Measurements from ENCODE around the gene ABCA2. TPM values are rescaled to one million over a fixed set of nuclear protein-coding genes. Genes with fewer than 3 reads are reported as not detected.
"Not testable (repeated sequence)": the region's sequence is repeated elsewhere in the genome, so short reads cannot be mapped to it uniquely, and the experiment has no call there.

ABCA2 gene
- total RNA-seq, 1 donor from 2014 or later = 33.8 TPM

DNA sequence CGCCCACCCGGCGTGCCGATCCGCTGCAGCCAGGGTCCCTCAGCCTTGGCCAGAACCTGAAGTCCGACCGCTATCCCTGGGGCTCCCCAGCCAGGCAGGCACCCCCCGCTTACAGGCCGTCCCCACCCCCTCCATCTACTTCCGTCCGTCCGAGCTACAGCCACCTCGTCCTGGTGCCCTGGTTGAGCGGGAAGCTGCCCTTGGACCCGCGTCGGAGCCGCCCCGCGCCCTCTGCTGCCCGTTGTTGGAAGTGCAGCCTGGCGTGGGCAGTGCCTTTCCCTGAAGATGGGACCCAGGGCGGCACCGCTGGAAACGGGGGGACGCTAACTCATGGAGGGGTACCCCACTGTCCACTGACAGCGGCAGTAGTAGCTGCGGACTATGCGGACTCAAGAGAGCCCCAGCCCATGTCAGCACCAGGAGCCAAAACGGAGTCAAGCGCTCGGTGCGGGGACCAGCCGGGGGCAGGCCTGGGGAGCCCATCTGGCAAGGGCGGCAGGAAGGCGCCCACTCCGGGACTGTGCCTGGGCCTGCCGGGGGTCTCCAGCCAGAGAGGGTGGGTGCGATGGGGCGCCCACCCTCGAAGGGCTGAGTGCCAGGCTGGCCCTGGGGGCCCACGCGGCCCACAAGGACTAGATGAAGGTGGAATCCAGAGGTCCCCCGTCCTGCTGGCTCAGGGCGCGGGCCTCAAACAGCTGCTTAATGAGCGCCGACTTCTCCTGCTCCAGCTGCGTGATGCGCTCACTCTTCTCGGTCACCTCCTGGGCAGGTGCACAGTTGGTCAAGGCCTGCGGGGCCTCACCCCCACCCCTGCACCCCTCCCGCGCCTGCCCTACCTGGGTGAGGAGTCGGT is 36.2 kb upstream of the ABCA2 start:
- intact Hi-C loops (cut with micrococcal nuclease) = no loop called here
- DNase-seq = peak; percentile 88
- peak; percentile 72 for ATAC-seq

- intact Hi-C loops (cut with micrococcal nuclease) = no loop called here
- ATAC-seq (no peak), DNase-seq (no peak)
Measured at GRCh38 chr9:137063311-137064026, 35.4 kb upstream of the ABCA2 start.

GRCh38 chr9:137062798-137063197 is 34.8 kb upstream of the ABCA2 start:
- ATAC-seq; DNase-seq; intact Hi-C loops (cut with micrococcal nuclease): not testable (repeated sequence)

GRCh38 chr9:137062384-137062783 is 34.3 kb upstream of the ABCA2 start:
- intact Hi-C loops (cut with micrococcal nuclease) = no loop called here
- DNase-seq = no peak
- no peak for ATAC-seq

- DNase-seq (no peak), ATAC-seq (no peak)
- intact Hi-C loops (cut with micrococcal nuclease) = no loop called here
Measured at GRCh38 chr9:137058521-137059234, 30.6 kb upstream of the ABCA2 start.

DNA sequence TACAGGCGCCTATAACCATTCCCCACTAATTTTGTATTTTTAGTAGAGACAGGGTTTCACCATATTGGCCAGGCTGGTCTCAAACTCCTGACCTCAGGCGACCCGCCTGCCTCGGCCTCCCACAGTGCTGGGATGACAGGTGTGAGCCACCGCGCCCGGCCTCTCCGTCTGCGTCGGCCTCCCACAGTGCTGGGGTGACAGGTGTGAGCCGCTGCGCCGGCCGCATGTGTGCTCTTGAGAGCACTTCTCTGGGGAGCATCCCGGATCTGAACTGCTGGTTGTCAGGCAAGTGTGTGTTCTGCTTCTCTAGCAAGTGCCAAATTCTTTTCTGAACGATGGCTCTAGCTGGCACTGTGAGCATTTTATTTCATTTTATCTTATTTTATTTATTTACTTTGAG is 29.5 kb upstream of the ABCA2 start:
- DNase-seq = no peak
- ATAC-seq = no peak
- intact Hi-C loops (cut with micrococcal nuclease) = no loop called here

GRCh38 chr9:137056739-137057415 is 28.8 kb upstream of the ABCA2 start:
- intact Hi-C loops (cut with micrococcal nuclease) = no loop called here
- ATAC-seq = no peak

GRCh38 chr9:137055385-137056364 is 27.6 kb upstream of the ABCA2 start:
- intact Hi-C loops (cut with micrococcal nuclease) = no loop called here
- peak; percentile 93 for ATAC-seq
- peak; percentile 96 for DNase-seq

More at GRCh38 chr9:137056739-137057415, 28.8 kb upstream of the ABCA2 start:
- DNase-seq = no peak

DNA sequence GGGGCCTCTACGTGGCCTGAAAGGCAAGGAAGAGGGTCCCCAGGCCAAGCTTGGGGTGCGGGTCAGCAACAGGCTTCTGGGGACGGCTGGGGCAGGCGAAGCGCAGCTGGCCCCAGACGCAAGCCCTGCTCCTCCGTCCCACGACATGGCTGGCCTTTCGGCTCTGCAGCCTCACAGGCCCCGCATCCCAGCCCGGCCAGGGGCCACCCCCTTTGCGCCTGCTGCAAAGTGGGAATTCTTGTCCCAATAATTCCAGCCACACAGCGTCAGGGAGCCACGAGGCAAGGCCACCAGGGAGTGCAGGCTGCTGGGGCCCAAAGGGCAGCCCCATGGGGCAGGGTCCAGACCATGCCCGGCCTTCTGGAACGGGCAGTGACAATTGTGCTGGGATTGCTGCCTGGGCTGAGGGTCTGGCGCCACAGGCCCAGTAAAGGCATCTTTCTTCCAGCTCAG is 26.9 kb upstream of the ABCA2 start:
- intact Hi-C loops (cut with micrococcal nuclease) = no loop called here
- ATAC-seq (peak; percentile 7), DNase-seq (no peak)

GRCh38 chr9:137053944-137054931 is 26.2 kb upstream of the ABCA2 start, which contains the start of gene ENTPD2:
ENTPD2 (minus strand) TSS chr9:137054061; CDS start chr9:137053997, 64 bp downstream.
- DNase-seq (no peak), ATAC-seq (no peak)
- intact Hi-C loops (cut with micrococcal nuclease) = no loop called here

DNA sequence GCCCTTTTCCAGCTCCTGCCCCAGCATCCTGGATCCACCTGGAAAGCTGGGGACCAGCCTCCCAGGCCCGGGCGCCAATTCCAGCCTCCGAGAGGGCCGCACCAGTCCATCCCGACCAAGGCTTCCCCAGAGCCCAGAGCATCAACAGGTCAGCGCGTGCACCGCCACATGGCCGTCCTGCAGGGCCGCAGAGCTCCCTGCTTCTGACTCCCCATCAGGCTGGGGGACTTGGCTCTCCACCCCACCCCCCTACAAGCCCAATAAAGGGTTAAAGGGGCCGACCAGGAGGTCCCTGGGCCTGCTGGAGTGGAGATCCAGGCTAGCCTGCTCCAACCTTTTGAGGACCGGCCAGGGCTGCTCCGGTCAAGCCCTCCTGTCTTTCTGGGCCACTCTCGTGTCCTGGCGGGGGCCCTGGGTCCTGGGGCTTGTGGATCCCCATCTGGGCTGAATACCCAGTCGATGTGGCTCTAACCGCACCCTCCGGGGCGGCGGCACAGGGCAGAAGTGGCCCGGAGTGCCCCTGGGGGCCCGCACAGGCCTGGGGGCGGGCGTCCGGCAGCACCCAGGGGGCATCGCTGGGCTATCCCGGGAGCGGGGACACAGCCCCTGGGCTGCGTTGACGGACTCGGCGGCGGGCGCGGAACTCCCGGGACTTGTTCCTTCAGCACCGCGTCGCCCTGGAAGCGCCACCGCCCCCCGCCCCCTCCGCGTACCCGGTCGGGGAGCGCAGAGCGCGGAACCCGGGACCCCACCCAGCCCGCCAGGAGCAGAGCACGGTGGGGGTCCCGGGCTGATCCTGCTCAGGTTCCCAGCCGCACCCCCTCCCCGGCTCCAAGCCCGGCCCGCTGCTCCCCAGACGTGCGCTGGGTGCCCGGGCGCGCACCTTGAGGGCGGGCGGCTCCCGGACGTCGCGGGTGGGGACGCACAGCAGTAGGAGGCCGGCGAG is 25.2 kb upstream of the ABCA2 start:
- intact Hi-C loops (cut with micrococcal nuclease) = no loop called here
- ATAC-seq (no peak), DNase-seq (no peak)

DNA sequence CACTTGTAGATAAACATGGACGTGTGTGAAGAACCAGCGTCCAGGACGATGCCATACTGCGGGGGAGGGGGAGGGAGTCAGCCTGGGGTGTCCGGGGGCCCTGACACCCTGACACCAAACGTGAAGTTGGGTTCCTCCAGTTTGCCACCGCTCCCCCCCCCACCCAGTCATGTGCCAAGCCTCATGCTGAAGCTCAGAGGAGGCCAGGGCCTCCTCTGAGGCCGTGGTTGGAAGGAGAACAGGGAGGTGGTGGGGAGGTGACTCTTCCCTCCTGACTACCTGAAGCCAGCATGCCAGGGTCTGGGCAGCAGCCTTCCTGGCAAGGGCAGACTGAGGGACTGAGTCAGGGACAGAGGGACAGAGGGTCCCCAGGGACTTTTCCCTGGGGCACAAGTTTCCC is 24.3 kb upstream of the ABCA2 start:
- no peak for DNase-seq
- ATAC-seq = no peak
- intact Hi-C loops (cut with micrococcal nuclease) = no loop called here

- DNase-seq (no peak), ATAC-seq (no peak)
- intact Hi-C loops (cut with micrococcal nuclease) = no loop called here
Measured at GRCh38 chr9:137051145-137051724, 23.2 kb upstream of the ABCA2 start.

DNA sequence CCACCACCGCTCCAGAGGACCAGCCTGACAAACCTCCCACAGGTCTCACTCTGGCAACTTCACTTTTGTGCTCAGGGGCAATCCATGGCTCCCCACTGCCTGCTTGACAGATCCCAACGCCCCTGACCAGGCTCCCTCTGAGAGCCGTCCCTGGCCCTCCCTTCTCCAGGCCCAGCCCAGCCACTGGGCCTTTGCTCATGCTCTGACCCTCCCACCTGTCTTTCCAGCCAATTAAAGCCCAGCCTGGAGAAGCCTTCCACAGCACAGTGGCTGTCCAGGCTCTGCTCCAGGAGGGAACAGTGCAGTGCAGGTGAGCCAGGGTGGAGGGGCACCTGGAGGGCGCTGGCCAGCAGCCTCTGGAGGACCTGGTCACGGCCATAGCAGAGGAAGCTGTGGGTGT is 22.5 kb upstream of the ABCA2 start:
- ATAC-seq = no peak
- intact Hi-C loops (cut with micrococcal nuclease) = no loop called here
- no peak for DNase-seq
